HG03280 (cell line): ENCODE measurements around the gene PI16.

Experiments used
- ATAC-seq: cut with Tn5 transposase; IDR thresholded peaks from one replicate; pipeline ENCODE4 v1.9.1; 2021; ENCODE audit warnings: mild to moderate bottlenecking, moderate library complexity; ENCODE audit not compliant: unreplicated experiment

The PI16 gene

GRCh38 chr6:36956446-36956820, 1.9 kb downstream of the PI16 start:
- no peak for ATAC-seq

- no peak for ATAC-seq
These were observed 3.3 kb downstream of the PI16 start for GRCh38 chr6:36957773-36958271.

GRCh38 chr6:36958775-36959554, 4.4 kb downstream of the PI16 start:
- ATAC-seq, result no peak

- no peak for ATAC-seq
These were observed 5.2 kb downstream of the PI16 start for GRCh38 chr6:36959555-36960250.

GRCh38 chr6:36961441-36962435, 7.2 kb downstream of the PI16 start:
- no peak for ATAC-seq

GRCh38 chr6:36962874-36963273, 8.3 kb downstream of the PI16 start:
- ATAC-seq, result no peak

- ATAC-seq, result no peak
These were observed 9.1 kb downstream of the PI16 start for GRCh38 chr6:36963451-36964290.

- no peak for ATAC-seq
These were observed 9.8 kb downstream of the PI16 start for GRCh38 chr6:36964349-36964748.

GRCh38 chr6:36964908-36965307, 10.4 kb downstream of the PI16 start:
- ATAC-seq, result no peak

- no peak for ATAC-seq
These were observed 12.8 kb downstream of the PI16 start for GRCh38 chr6:36967301-36967700.

GRCh38 chr6:36967757-36968156, 13.2 kb downstream of the PI16 start:
- no peak for ATAC-seq

- ATAC-seq, result no peak
These were observed 13.9 kb downstream of the PI16 start for GRCh38 chr6:36968266-36968977.

GRCh38 chr6:36969240-36969691, 14.7 kb downstream of the PI16 start:
- no peak for ATAC-seq

- ATAC-seq, result no peak
These were observed 15.7 kb downstream of the PI16 start for GRCh38 chr6:36969988-36970891.

- no peak for ATAC-seq
These were observed 16.6 kb downstream of the PI16 start for GRCh38 chr6:36970892-36971842.

GRCh38 chr6:36971921-36972673, 17.6 kb downstream of the PI16 start:
- no peak for ATAC-seq

- ATAC-seq, result no peak
These were observed 18.7 kb downstream of the PI16 start for GRCh38 chr6:36973190-36973589.
